NCI-H187 (cell line): Measurements from ENCODE around the gene RIMBP2.

Experiments used
- DNase-seq, 2 experiments: peaks; one replicate each; lab custom pipeline; 2025; lab: John Stamatoyannopoulos, UW

The RIMBP2 gene

GRCh38 chr12:130680451-130680990, 35.6 kb downstream of the RIMBP2 start:
- no peak for DNase-seq

- peak in 1 of 2 experiments; percentile 28 for DNase-seq
Measured at GRCh38 chr12:130677957-130678558, 38.0 kb downstream of the RIMBP2 start.

GRCh38 chr12:130675791-130676190, 40.3 kb downstream of the RIMBP2 start:
- no peak for DNase-seq

- no peak for DNase-seq
Measured at GRCh38 chr12:130675121-130675520, 41.0 kb downstream of the RIMBP2 start.

- no peak for DNase-seq
Measured at GRCh38 chr12:130674676-130675075, 41.4 kb downstream of the RIMBP2 start.

GRCh38 chr12:130673036-130673705, 42.9 kb downstream of the RIMBP2 start:
- no peak for DNase-seq

- no peak for DNase-seq
Measured at GRCh38 chr12:130672089-130672820, 43.8 kb downstream of the RIMBP2 start.

GRCh38 chr12:130671556-130671955, 44.5 kb downstream of the RIMBP2 start:
- no peak for DNase-seq

GRCh38 chr12:130669797-130670196, 46.3 kb downstream of the RIMBP2 start:
- no peak for DNase-seq

GRCh38 chr12:130669205-130669557, 46.9 kb downstream of the RIMBP2 start:
- DNase-seq = no peak

- no peak for DNase-seq
Measured at GRCh38 chr12:130668286-130669204, 47.6 kb downstream of the RIMBP2 start.

- no peak for DNase-seq
Measured at GRCh38 chr12:130667421-130667960, 48.6 kb downstream of the RIMBP2 start.

GRCh38 chr12:130666645-130667044, 49.5 kb downstream of the RIMBP2 start:
- DNase-seq = no peak

- DNase-seq = no peak
Measured at GRCh38 chr12:130665753-130666152, 50.3 kb downstream of the RIMBP2 start.

- DNase-seq = no peak
Measured at GRCh38 chr12:130664772-130665171, 51.3 kb downstream of the RIMBP2 start.

GRCh38 chr12:130664252-130664651, 51.8 kb downstream of the RIMBP2 start:
- no peak for DNase-seq

- no peak for DNase-seq
Measured at GRCh38 chr12:130663514-130663913, 52.6 kb downstream of the RIMBP2 start.

- DNase-seq = no peak
Measured at GRCh38 chr12:130661486-130662255, 54.4 kb downstream of the RIMBP2 start.

- no peak for DNase-seq
Measured at GRCh38 chr12:130661059-130661458, 55.0 kb downstream of the RIMBP2 start.

- no peak for DNase-seq
Measured at GRCh38 chr12:130658145-130658911, 57.8 kb downstream of the RIMBP2 start.
